Right cardiac atrium (tissue), 5 donors: ENCODE results near the gene EXOSC2. TPM values are rescaled to one million over a fixed set of nuclear protein-coding genes. Genes with fewer than 3 reads are reported as not detected.

Experiments used
- ATAC-seq, 2 donors: fragments of 200-7000 bp; cut with Tn5 transposase; one replicate each; pipeline versions ENCODE4 v1.8.0 to v1.9.1; 2020; ENCODE audit warnings: moderate library complexity in 2 of 2, mild to moderate bottlenecking in 1 of 2
- DNase-seq, 3 donors: peaks; one replicate each; pipeline ENCODE4 v3.0.0-alpha.2; 2020
- H3K27ac ChIP-seq: one replicate; pipeline ENCODE4 v1.5.1; 2013; ENCODE audit warnings: mild to moderate bottlenecking, low read length, control low read depth, moderate library complexity
- H3K27me3 ChIP-seq: one replicate; pipeline ENCODE4 v1.6.1; 2013; ENCODE audit not compliant: control insufficient read depth, insufficient read depth
- H3K4me1 ChIP-seq: one replicate; pipeline ENCODE4 v1.6.1; 2013; ENCODE audit warnings: low read length; ENCODE audit not compliant: control insufficient read depth, insufficient read depth
- H3K4me3 ChIP-seq: one replicate; pipeline ENCODE4 v1.5.1; 2013; ENCODE audit warnings: low read length, control low read depth
- H3K9me3 ChIP-seq: one replicate; pipeline ENCODE4 v1.6.1; 2013; ENCODE audit warnings: low read length; ENCODE audit not compliant: control insufficient read depth
- WGBS: extraction: QIAGEN DNeasy Blood & Tissue Kit; methylation state at CpG from one replicate; pipeline ENCODE4 v1.1.7; 2013; 5-methylcytosine and 5-hydroxymethylcytosine counted together
- intact Hi-C, 4 donors: fragments of 100-400 bp; cut with DNase I; formaldehyde crosslinking; loops; one replicate each; pipeline versions ENCODE4 v1.11.0 to v1.14.0; 2022 to 2023
- polyA plus RNA-seq: library from polyadenylated mRNA; stranded (reverse); fragments of 200-250 nt; gene quantifications from one replicate; pipeline ENCODE4 v1.2.3, GENCODE V29; 2013
- total RNA-seq, 4 donors: library from RNA; stranded (reverse); fragmentation: NEBNext Ultra II Directional; extraction: Animal tissue kit (Norgen Biotek cat#: 25700); gene quantifications; one replicate each; pipeline ENCODE4 v1.2.1, GENCODE V29; 2021
- donor health status: healthy with polysubstance abuse.
- donor health status: DM: no; HTN: yes; CAD: no.
- donor health status: DM: no; HTN: no; CAD: no.
- donor health status: DM: no; HTN: yes; CAD: no; lungs with severe emphysema.
- donor health status: DM: yes; HTN: yes; CAD: no.

EXOSC2 gene
- total and polyA plus RNA-seq, 5 donors, result 11.0 to 17.9 (median 14.3) TPM

DNA sequence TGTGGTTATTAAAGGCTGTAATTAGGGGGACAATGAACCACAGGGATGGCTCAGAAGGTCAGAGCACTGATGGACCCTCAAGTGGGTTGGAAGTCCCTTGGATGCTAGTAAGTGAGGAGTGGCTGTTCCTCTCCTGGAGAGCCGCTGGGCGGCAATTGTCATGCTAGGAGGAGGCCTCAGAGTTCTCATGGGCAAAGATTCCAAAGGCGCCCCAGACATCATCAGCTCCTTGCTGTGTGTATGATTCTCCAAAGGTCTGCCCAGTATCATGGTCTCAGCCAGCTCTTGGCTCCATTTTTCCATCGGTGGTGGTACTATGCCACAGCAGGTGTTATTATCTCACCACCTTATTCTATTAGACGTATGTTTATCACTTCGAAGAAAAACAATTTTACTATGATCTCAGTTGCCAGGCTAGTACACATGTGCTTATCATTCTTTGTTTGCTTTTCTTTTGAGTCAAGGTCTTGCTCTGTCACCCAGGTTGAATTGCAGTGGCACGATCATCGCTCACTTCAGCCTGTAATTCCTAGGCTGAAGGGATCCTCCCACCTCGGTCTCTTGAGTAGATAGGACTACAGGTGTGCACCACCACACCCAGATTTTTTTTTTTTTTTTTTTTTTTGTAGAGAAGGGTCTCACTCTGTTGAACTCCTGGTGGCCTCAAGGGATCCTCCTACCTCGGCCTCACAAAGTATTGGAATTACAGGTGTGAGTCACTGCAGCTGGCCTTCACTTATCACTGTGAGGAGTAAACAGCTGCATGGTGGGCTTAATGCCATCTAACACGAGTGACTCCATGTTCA is 46.8 kb downstream of the EXOSC2 start:
- ATAC-seq, result no peak
- DNase-seq, result no peak
- 91% methylated on average over 11 of the region's 11 CpGs for WGBS
- no peaks in the 10 kb centered on the region for H3K27me3 ChIP-seq
- H3K9me3 ChIP-seq, result no peaks in the 10 kb centered on the region
- intact Hi-C loops, result no loop called here
- H3K4me1 ChIP-seq, result peaks cover 3% of the 10 kb centered on the region
- no peak overlapping the region for H3K27ac ChIP-seq
- H3K4me3 ChIP-seq, result no peak overlapping the region

DNA sequence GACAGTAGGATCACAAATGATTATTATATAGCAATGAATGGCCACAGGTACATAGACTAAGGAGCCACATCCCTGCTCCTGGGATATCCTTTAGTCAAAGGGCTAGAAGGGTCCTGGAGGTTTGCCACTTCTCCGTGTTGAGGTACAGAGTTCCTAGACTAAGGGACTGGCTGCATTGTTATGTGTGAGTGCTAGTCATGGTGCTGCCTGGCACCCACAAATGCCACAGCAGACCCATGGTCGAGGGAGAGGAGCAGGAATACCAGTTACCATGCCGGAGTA is 47.4 kb downstream of the EXOSC2 start:
- 98% methylated on average over 3 of the region's 3 CpGs for WGBS
- ATAC-seq (no peak), DNase-seq (no peak)
- no peak overlapping the region for H3K27ac ChIP-seq
- no peaks in the 10 kb centered on the region for H3K27me3 ChIP-seq
- H3K4me1 ChIP-seq, result peaks cover 3% of the 10 kb centered on the region
- H3K9me3 ChIP-seq, result no peaks in the 10 kb centered on the region
- no peak overlapping the region for H3K4me3 ChIP-seq
- intact Hi-C loops, result no loop called here

DNA sequence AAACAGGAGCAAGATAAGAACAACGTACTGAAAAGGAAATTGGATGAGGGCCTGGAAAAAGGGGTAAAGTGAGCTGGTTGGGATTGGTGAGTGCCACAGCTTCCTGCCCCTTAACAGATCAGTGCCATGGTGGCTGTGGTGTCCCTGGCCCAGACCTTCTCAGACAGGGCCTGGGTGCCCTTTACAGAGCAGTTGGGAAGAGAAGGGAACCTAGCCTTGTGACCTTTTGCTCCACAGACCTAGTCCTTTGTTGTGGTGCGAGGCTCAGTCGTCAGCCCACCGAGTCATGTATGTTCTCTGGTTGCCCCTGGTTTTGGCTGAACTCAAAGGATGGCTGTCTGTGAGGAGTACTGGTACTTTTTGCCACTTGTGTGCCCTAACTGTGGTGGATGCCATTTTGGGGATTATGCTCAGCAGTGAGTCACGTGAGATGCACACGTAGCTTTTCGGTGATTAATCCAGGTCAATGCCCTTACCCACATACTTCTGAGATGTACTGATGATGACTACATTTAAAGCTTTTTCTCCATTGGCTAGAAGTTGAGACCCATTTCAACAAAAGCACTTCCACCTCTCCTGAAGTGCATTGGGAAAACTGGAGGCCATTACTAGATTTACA is 48.4 kb downstream of the EXOSC2 start:
- Histone ChIP-seq H3K4me3 (no peak overlapping the region), H3K27ac (no peak overlapping the region), H3K4me1 (peaks cover 3% of the 10 kb centered on the region), H3K9me3 (no peaks in the 10 kb centered on the region), H3K27me3 (no peaks in the 10 kb centered on the region)
- DNase-seq (no peak), ATAC-seq (no peak)
- 84% methylated on average over 7 of the region's 7 CpGs for WGBS
- intact Hi-C loops, result no loop called here

DNA sequence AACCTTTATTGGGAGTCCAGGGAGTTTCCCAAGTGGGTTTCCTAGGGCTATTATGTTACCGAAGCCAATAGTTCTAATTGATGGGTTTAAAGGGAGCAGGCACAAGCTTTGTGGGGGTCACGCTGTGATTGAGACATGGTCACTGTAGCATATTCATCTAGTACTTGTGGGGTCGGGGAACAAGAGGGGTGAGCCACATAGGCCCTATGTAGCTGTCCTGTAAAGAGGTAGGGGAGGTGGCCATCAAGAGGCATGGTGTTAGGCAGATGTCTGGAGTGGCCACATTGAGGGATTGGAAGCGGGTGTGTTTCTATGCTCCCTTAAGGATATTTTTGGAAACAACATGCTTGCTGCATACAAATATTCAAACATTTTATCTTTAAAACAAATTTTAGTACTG is 50.1 kb downstream of the EXOSC2 start:
- intact Hi-C loops, result no loop called here
- Histone ChIP-seq H3K4me3 (no peak overlapping the region), H3K27me3 (no peaks in the 10 kb centered on the region), H3K9me3 (no peaks in the 10 kb centered on the region), H3K4me1 (peaks cover 3% of the 10 kb centered on the region), H3K27ac (no peak overlapping the region)
- WGBS, result 90% methylated on average over 4 of the region's 4 CpGs
- ATAC-seq, result no peak
- no peak for DNase-seq

DNA sequence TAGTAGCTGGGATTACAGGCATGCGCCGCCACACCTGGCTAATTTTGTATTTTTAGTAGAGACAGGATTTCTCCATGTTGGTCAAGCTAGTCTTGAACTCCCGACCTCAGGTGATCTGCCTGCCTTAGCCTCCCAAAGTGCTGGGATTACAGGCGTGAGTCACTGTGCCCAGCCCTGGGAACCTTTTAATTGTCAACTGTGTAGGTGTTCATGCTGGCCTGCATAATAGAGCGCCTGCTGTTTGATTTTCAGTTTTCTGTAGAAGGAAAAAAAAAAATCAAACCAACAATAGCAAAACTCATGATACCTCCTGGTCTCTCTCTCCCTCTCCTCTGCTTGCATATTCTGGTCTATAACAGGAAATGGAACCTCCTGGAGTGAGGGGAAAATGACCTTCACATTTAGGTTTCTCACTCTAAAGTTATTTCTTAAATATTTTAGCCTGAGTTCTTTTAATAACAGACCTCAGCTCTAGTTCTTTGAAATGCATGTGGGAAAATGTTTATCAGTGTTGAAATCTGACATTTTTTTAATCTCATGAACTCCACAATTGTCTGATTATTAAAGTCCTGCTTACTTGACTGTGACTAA is 51.7 kb downstream of the EXOSC2 start:
- H3K4me3 ChIP-seq, result no peak overlapping the region
- no peak overlapping the region for H3K27ac ChIP-seq
- peaks cover 3% of the 10 kb centered on the region for H3K4me1 ChIP-seq
- no peaks in the 10 kb centered on the region for H3K9me3 ChIP-seq
- DNase-seq (no peak), ATAC-seq (no peak)
- H3K27me3 ChIP-seq, result no peaks in the 10 kb centered on the region
- intact Hi-C loops, result no loop called here
- 96% methylated on average over 5 of the region's 5 CpGs for WGBS

DNA sequence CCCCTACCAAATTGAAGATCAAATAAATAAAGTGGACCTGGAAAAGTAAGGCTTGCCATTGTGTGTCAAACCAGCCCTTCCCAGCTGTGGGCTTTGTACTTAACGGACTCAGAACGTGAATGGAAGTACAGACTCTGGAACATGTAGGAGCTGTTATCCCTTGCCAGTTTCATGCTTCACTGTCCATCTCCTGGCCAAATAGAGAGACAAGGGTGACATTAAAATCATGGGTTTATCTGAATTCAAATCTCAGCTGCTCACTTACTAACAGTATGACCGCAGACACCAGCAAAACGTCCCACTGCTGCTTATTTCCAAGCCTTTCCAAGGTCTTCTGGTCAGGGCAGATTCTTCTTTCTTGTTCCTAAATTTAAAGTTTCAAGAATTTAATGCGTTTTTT is 52.2 kb downstream of the EXOSC2 start:
- intact Hi-C loops, result no loop called here
- Histone ChIP-seq H3K9me3 (no peaks in the 10 kb centered on the region), H3K27ac (no peak overlapping the region), H3K4me3 (no peak overlapping the region), H3K4me1 (peaks cover 3% of the 10 kb centered on the region), H3K27me3 (no peaks in the 10 kb centered on the region)
- 74% methylated on average over 5 of the region's 5 CpGs for WGBS
- no peak for ATAC-seq
- DNase-seq, result no peak

DNA sequence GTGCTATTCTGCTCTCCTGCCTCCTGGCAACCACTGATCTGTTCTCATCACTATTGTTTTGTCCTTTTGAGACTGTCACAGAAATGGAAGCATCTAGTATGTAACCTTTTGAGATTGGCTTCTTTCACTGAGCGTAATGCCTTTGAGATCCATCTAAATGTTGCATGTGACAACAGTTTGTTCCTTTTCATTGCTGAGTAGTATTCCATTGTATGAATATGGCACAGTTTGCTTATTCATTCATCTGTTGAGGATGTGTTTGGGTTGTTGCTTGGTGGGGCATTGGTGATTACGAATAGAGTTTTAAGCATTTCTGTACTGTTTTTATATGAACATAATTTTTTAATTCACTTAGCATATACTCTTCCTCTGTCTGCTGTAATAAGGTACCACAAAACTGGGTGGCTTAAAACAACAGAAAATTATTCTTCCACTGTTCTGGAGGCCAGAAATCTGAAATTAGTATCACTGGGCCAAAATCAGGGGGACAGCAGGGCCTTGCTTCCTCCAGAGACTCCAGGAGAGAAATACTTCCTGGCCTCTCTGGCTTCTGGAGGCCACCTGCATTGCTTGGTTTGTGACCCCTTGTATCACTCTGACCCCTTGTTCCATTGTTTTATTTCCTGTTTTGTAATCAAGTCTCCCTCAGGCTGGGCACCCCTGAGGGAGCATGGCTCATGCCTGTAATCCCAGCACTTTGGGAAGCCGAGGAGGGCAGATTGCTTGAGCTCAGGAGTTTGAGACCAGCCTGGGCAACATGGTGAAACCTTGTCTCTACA is 53.0 kb downstream of the EXOSC2 start:
- no peak overlapping the region for H3K4me3 ChIP-seq
- intact Hi-C loops, result no loop called here
- H3K27me3 ChIP-seq, result no peaks in the 10 kb centered on the region
- H3K9me3 ChIP-seq, result no peaks in the 10 kb centered on the region
- ATAC-seq (peak in 1 of 2 donors; percentile 44), DNase-seq (no peak)
- H3K27ac ChIP-seq, result no peak overlapping the region
- WGBS, result 87% methylated on average over 3 of the region's 3 CpGs
- peaks cover 3% of the 10 kb centered on the region for H3K4me1 ChIP-seq

DNA sequence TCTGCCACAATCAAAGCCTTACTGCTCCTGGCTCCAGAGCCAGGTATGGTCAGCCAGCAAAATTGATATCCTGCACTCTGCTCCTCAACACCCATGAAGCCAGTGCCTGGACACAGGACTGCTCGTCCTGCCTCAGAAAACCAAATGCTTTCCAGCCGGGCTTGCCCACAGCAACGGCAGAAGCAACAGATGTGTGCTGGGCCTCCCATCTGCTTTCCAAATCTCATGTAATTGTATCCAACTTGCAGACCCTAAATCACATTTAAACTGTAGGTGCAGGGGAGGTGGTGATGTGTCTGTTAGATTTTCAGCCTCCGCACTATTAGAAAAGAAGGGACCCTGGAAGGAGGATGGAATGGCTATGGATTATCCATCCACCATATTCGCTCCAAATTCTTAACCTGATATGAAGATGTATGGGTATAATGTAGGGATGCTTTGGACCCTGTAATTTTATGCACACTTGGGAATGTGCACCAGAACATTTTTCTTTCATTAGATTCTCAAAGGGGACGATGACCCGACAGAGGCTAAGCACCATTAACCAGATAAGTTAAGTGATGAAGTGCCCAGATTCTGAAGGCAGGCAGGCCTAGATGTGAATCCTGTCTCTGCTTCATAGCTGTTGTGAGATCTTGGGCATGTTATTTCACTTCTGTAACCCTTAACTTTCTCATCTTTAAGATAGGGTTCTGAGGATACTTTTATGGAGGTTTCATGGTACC is 58.2 kb downstream of the EXOSC2 start:
- Histone ChIP-seq H3K4me3 (no peak overlapping the region), H3K4me1 (peaks cover 5% of the 10 kb centered on the region), H3K9me3 (no peaks in the 10 kb centered on the region), H3K27me3 (no peaks in the 10 kb centered on the region), H3K27ac (no peak overlapping the region)
- intact Hi-C loops, result no loop called here
- DNase-seq (no peak), ATAC-seq (no peak)
- WGBS, result 88% methylated on average over 7 of the region's 7 CpGs

Other genes starting within 250 kb of the EXOSC2 start
- 10 to 100 TPM; 37.6 to 88.3 (median 52.9) TPM for gene ASS1, start 248.8 kb upstream of the EXOSC2 start, total RNA-seq
- gene ASS1, start 248.8 kb upstream of the EXOSC2 start, polyA plus RNA-seq, result 77.8 TPM
- gene FUBP3, start 114.2 kb upstream of the EXOSC2 start, total RNA-seq, result 10 to 100 TPM; 26.5 to 36.9 (median 33.3) TPM
- 25.8 TPM for gene FUBP3, start 114.2 kb upstream of the EXOSC2 start, polyA plus RNA-seq
- not detected for gene PRDM12, start 29.2 kb upstream of the EXOSC2 start, total RNA-seq
- 0.02 TPM for gene PRDM12, start 29.2 kb upstream of the EXOSC2 start, polyA plus RNA-seq
- gene ABL1, start 141.5 kb downstream of the EXOSC2 start, total RNA-seq, result 10 to 100 TPM; 32.9 to 48.2 (median 41.9) TPM
- 21.7 TPM for gene ABL1, start 141.5 kb downstream of the EXOSC2 start, polyA plus RNA-seq
- not detected for gene QRFP, start 203.0 kb downstream of the EXOSC2 start, total RNA-seq
- gene QRFP, start 203.0 kb downstream of the EXOSC2 start, polyA plus RNA-seq, result 0.05 TPM
- gene FIBCD1, start 245.5 kb downstream of the EXOSC2 start, total RNA-seq, result 1 to 10 TPM in 1 of 4 donors, under 1 TPM in 3; 0.20 to 2.2 (median 0.35) TPM
- 1.2 TPM for gene FIBCD1, start 245.5 kb downstream of the EXOSC2 start, polyA plus RNA-seq